ENCODE results near the gene MAP7.
"Not testable (repeated sequence)": the region's sequence is repeated elsewhere in the genome, so short reads cannot be mapped to it uniquely, and the experiment has no call there.

Gene MAP7

DNA sequence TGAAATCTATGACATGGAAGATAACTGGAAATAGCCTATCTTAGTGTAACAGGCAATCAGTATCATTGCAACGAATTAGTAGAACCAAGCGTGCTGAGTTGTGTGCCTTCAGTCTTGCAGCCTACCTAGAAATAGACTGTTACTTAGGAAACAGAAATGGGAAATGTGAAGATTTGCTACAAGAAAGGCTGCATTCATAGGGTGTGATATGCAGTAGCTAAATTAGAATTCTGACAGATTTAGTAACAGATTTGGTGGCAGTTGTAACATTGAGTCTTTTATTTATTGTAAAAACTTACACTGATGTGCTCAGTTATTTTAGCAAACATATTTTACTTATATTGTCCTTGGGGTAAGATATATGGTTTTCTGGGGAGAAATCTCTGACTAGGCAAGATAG is 56.2 kb downstream of the MAP7 start:
- Histone ChIP-seq H3K27me3 (replicated peaks) (no peaks in the 10 kb centered on the region), H3K36me3 (replicated peaks) (no peaks in the 10 kb centered on the region), H3K27ac (no peak overlapping the region), H3K4me3 (ENCODE audit: low read depth, low read length) (no peak overlapping the region)
- in situ Hi-C loops (cut with HindIII; ENCODE audit: low pct_ligation_motif_present, low sequenced_read_pairs): no loop called here
- DNase-seq: no peak
- TF ChIP-seq, protein P1, sequence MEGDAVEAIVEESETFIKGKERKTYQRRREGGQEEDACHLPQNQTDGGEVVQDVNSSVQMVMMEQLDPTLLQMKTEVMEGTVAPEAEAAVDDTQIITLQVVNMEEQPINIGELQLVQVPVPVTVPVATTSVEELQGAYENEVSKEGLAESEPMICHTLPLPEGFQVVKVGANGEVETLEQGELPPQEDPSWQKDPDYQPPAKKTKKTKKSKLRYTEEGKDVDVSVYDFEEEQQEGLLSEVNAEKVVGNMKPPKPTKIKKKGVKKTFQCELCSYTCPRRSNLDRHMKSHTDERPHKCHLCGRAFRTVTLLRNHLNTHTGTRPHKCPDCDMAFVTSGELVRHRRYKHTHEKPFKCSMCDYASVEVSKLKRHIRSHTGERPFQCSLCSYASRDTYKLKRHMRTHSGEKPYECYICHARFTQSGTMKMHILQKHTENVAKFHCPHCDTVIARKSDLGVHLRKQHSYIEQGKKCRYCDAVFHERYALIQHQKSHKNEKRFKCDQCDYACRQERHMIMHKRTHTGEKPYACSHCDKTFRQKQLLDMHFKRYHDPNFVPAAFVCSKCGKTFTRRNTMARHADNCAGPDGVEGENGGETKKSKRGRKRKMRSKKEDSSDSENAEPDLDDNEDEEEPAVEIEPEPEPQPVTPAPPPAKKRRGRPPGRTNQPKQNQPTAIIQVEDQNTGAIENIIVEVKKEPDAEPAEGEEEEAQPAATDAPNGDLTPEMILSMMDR (IDR thresholded peaks at IDR 0.05; ENCODE audit: low read depth, low read length, missing control alignments): no peak

DNA sequence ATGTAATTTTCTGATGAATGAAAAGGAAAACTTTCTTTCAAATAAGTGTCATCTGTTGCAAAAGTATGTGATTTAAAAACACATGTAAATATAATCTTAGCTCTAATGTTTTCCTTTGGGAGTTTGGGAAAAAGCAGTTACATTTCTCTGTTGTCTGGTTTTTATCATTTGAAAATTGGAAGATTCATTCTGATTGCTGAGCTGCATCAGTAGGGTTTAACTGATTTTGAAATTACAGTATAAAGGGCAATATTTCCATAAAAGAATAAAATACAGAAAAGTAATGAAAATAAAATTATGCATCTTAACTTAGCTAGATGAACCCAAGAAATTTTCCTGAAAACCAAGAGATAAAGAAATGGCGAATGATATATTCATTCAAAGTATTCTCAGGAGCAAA is 57.8 kb downstream of the MAP7 start:
- no peak overlapping the region for H3K4me3 ChIP-seq (ENCODE audit: low read depth, low read length)
- DNase-seq: no peak
- no peaks in the 10 kb centered on the region for H3K27me3 ChIP-seq (replicated peaks)
- no peaks in the 10 kb centered on the region for H3K36me3 ChIP-seq (replicated peaks)
- in situ Hi-C loops (cut with HindIII; ENCODE audit: low pct_ligation_motif_present, low sequenced_read_pairs): no loop called here
- no peak overlapping the region for H3K27ac ChIP-seq
- TF ChIP-seq, protein P1 (IDR thresholded peaks at IDR 0.05; ENCODE audit: low read depth, low read length, missing control alignments): no peak

DNA sequence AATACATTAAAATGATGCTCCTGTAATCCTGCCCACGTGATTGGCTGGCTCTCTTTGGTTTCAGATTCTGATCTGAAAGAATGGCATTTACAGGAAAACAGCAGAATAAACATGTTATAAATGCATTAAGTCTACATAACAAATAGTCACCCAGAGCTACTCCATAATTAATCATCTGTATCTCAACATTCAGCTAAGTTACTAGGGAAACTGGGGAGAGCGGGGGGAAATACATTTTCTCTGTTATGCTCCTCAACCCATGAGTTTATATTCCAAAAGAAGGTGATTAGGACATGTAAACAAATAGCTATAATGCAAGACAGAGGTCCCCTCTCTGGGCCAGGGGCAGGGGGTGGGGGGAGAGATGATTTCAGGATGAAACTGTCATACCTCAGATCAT is 58.5 kb downstream of the MAP7 start:
- no peaks in the 10 kb centered on the region for H3K36me3 ChIP-seq (replicated peaks)
- in situ Hi-C loops (cut with HindIII; ENCODE audit: low pct_ligation_motif_present, low sequenced_read_pairs): no loop called here
- H3K27me3 ChIP-seq (replicated peaks): no peaks in the 10 kb centered on the region
- TF ChIP-seq, protein P1 (IDR thresholded peaks at IDR 0.05; ENCODE audit: low read depth, low read length, missing control alignments): no peak
- H3K27ac ChIP-seq: no peak overlapping the region
- DNase-seq: no peak
- H3K4me3 ChIP-seq (ENCODE audit: low read depth, low read length): no peak overlapping the region

DNA sequence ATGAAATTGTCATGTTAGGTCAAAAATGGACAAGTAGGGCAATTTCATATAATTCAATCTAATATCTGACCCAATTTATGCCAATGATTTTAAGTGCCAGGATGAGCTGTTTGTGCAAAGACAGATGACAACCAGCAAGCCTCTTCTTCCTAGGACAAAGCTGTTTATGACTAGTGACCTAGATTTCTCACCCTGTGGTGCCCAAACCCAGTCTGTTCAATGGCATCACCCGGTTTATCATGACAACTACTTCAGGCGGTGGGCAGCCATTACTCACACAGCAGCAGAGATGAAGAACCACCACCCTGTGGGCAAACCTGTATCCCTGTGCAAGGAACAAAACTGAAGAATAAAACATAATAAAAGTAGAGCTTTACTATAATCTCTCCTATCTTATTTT is 59.0 kb downstream of the MAP7 start:
- H3K27me3 ChIP-seq (replicated peaks): no peaks in the 10 kb centered on the region
- DNase-seq: no peak
- no peak overlapping the region for H3K27ac ChIP-seq
- H3K4me3 ChIP-seq (ENCODE audit: low read depth, low read length): no peak overlapping the region
- no peaks in the 10 kb centered on the region for H3K36me3 ChIP-seq (replicated peaks)
- in situ Hi-C loops (cut with HindIII; ENCODE audit: low pct_ligation_motif_present, low sequenced_read_pairs): no loop called here
- TF ChIP-seq, protein P1 (IDR thresholded peaks at IDR 0.05; ENCODE audit: low read depth, low read length, missing control alignments): no peak

DNA sequence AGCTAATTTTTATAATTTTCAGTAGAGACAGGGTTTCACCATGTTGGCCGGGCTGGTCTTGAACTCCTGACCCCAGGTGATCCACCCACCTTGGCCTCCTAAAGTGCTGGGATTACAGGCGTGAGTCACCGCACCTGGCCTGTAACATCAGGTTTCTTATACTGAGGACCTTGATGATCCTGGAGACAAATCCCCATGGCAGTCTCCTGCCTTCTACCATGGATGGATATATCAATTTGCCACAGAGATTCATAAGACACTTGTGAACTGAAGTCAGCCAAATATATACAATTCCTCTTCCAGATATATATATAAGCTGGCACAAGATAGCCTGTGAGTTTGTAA is 60.6 kb downstream of the MAP7 start:
- H3K27me3 ChIP-seq (replicated peaks); H3K4me3 ChIP-seq (ENCODE audit: low read depth, low read length); in situ Hi-C loops (cut with HindIII; ENCODE audit: low pct_ligation_motif_present, low sequenced_read_pairs); H3K36me3 ChIP-seq (replicated peaks); DNase-seq; H3K27ac ChIP-seq: not testable (repeated sequence)

DNA sequence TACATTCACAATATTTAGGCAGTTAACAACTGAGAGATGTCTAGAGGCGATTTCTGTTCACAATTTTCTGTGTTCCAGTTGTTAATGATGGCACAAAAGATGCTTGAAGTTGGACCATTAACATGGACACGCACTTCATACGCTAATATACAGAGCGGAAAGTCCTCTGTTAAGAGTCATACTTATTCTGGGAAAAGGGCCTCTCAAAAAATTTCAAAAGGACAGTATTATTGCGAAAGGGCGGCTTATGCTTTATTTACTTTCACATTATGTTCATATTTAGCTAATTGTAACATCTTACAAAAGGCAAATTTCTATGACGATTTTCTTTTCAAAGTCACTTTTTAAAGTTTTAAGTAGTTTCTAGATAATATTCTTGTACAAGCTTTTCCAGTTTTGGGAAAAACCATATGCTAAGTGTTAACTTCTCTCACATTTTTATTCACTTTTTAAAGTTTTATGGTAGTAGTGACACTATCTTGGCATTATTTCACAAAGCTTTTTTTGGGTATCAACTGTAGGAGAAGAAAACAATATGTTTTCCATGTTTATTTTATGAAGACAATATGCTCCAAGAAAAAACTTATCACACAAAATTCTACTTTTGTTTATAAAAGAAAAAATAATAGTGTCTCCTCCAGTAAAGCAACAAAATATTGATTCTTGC is 62.3 kb downstream of the MAP7 start:
- in situ Hi-C loops (cut with HindIII; ENCODE audit: low pct_ligation_motif_present, low sequenced_read_pairs): no loop called here
- Histone ChIP-seq H3K36me3 (replicated peaks) (no peaks in the 10 kb centered on the region), H3K4me3 (ENCODE audit: low read depth, low read length) (no peak overlapping the region), H3K27ac (no peak overlapping the region), H3K27me3 (replicated peaks) (no peaks in the 10 kb centered on the region)
- DNase-seq: no peak
- TF ChIP-seq, protein P1 (IDR thresholded peaks at IDR 0.05; ENCODE audit: low read depth, low read length, missing control alignments): no peak

All from brain microvascular endothelial cell (primary cell).